CD4-positive, alpha-beta T cell treated with Interferon alpha-2 for 1 hour (primary cell): Measurements from ENCODE around the gene ANKRD2.
"Not testable (repeated sequence)": the region's sequence is repeated elsewhere in the genome, so short reads cannot be mapped to it uniquely, and the experiment has no call there.

Experiments used
- DNase-seq, 2 donors: peaks; one replicate each; pipeline ENCODE4 v3.0.0-alpha.2; 2020 to 2022

Gene ANKRD2

GRCh38 chr10:97546456-97547270 is 25.9 kb upstream of the ANKRD2 start:
- DNase-seq = no peak

DNA sequence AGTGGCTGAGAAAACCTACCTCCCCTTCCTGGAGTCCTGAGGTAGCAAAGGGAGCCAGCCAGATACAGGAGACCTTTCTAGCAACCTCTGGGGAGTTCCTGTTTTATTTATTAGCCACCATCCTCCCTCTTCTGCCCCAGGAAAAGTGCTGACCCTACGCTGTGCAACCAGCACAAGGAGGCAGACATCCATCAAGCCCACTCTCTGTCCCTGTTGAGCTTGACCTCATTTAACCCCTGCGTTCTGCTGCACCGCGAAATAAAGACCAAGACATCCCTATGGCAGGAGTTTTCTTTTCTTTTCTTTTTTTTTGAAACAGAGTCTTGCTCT is 25.3 kb upstream of the ANKRD2 start:
- DNase-seq = no peak

- no peak for DNase-seq
Observed at GRCh38 chr10:97547962-97548361, 24.6 kb upstream of the ANKRD2 start.

DNA sequence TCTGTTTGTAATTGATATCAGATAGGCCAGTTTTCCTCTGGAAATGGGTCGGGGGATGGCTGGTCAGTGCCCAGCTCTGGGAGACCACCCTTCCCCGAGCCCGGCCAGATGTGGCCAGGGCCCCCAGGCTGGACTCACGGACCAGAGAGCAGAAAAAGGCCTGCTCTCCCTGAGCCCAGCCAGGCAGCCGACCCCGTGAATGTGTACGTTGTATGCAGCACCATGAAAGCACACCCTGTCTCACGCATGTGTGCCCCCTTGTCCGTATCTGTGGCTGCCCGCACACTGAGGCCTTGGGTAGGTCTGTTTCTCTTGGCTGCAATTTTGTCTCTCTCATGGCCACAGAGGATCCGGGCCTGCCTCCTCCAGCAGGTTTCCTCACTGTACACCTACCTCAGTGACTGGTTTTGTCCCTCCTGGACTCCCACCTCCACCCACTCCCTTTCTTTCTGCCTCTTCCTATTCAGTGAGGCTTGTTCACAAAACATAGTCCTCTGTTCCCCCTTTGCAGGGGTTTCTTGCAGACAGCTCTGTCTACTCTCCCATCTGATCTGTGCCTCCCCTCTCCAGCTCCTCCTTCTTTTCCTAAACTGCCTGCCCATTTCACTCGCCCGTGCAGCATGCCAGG is 23.6 kb upstream of the ANKRD2 start:
- DNase-seq = no peak

DNA sequence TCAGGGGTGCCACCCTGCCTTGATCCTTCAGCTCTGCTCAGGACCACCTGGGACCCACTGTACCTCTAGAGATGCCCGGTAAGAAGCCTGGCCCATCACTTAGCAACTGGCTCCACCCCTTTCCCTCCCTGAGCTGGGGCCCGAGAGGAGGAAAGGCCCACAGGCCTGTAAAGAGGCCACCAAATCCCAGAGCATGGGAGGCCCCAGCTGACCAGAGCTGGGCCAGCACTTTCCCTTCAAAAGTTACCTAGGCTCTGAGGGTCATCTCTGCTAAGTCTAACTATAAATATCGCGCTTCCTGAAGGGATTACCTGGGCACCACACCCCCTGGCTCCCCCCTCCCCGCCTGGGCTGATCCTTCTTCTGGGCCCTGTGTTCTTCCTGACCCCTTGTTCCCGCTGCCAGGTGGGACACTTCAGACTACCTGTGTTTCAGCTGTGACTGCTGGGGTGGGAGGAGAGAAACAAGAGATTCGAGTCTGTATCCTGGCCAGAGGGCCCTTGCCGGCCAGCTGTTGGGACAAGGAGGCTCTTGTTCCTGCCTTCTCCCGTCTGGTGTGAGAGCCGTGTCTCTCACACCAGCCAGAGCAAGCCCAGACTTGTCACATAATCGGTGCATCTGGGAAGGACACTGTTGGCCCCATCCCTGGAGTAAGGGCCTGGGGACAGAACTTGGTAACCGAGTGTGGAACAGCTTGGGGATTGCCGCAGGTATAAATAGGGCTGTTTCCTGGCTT is 22.8 kb upstream of the ANKRD2 start:
- no peak for DNase-seq

DNA sequence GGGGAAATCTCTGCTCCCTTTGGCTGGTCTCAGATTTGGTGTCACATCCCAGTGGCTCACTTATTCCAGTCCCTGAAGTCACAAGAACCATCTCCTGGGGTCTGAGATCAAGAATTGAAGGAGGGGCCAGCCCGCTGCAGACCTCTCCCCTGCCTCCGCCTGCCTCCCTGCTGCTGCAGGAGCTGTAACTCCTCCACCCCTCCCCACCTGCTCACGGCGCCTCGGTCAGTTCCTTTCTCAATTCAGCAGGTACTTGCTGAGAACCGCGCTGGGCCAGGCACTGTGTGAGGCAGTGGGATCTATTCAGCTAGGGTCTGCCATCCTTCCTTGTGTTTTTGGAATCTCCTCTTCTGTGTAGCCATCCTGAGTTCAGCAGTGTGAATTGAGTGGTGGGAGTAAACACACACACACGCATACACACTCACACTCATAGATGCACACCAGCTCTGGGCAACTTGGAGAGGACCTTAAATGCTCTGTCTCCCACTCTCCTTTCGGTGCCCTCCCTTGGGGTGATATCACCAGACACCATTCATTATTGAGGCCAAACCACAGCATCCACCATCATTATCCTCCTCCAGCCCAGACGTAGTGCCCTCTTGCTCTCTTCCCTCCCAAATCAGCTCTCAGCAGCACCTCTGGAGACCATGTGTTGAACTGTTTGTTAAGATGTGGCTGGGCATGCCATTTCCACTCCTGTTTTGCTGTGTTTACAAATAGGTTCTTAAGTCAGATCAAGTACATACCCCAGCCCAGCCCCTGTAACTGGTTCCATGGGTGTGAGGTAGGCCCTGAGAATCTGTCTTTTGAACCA is 22.0 kb upstream of the ANKRD2 start:
- DNase-seq = no peak

GRCh38 chr10:97551271-97551670 is 21.3 kb upstream of the ANKRD2 start:
- DNase-seq = no peak

- peak; percentile 49 to 65 for DNase-seq
Observed at GRCh38 chr10:97553575-97554031, 19.0 kb upstream of the ANKRD2 start.

DNA sequence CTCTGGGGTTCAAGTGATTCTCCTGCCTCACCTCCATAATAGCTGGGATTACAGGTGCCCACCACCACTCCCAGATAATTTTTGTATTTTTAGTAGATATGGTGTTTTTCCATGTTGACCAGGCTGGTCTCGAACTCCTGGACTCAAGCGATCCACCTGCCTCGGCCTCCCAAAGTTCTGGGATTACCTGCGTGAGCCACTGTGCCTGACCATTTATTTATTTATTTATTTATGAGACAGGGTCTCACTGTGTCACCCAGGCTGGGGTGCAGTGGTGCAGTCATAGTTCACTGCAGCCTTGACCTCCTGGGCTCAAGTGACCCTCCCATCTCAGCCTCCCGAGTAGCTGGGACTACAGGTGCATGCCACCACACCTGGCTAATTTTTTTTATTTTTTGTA is 18.2 kb upstream of the ANKRD2 start:
- not testable (repeated sequence) for DNase-seq

GRCh38 chr10:97555541-97555940 is 17.0 kb upstream of the ANKRD2 start:
- DNase-seq = not testable (repeated sequence)

- not testable (repeated sequence) for DNase-seq
Observed at GRCh38 chr10:97560731-97561381, 11.7 kb upstream of the ANKRD2 start.

- not testable (repeated sequence) for DNase-seq
Observed at GRCh38 chr10:97561386-97562077, 11.0 kb upstream of the ANKRD2 start.

- not testable (repeated sequence) for DNase-seq
Observed at GRCh38 chr10:97562329-97562728, 10.2 kb upstream of the ANKRD2 start.

GRCh38 chr10:97563337-97563736 is 9.2 kb upstream of the ANKRD2 start:
- DNase-seq = no peak

GRCh38 chr10:97564776-97565175 is 7.8 kb upstream of the ANKRD2 start:
- DNase-seq = no peak

DNA sequence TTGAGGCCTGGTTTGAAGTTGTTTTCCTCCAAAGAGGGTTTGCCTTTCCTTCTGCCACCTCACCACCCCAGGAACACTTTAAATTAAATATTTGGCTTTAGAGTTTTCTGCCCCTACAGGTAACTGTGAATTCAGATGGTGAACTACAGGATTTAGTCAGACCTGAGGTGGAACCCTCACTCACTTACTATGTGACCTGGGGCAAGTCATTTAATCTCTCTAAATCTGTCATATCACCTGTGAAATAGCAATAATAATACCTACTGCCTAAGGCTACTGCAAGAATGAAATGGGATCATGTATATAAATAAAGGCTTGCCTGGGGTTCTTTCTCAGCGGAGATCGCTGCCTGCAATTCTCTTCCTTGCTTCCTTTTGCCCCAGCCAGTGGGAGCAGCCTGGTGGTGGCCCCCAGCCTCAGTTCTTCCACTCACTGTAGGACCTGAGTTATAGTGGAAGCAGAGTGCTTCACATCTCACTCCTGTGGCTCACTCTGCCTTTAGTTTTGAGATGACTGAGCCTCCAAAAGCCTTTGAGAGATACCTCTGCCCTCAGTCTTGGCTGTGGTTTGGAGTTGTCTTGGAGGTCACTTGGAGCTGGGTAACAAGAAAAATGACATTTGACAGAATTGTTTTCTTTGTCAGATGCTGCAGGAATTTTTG is 6.1 kb upstream of the ANKRD2 start:
- no peak for DNase-seq

GRCh38 chr10:97567891-97568290 is 4.7 kb upstream of the ANKRD2 start:
- no peak for DNase-seq

DNA sequence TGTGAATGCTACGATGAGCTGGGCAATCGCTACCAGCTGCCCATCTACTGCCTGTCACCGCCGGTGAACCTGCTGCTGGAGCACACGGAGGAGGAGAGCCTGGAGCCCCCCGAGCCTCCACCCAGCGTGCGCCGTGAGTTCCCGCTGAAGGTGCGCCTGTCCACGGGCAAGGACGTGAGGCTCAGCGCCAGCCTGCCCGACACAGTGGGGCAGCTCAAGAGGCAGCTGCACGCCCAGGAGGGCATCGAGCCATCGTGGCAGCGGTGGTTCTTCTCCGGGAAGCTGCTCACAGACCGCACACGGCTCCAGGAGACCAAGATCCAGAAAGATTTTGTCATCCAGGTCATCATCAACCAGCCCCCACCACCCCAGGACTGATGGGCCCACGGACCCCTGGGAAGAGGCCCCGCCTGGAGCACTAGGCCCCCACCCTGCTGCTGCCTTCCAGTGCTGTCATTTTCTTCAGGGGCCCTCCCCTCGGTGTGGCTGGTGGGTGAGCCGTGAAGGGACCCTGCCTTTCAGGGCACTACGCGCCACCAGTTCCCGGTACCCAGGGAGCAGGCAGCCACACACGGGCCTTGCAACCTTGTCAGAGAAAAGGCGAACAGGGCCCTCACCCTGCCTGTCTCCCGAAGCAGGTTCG is 2.3 kb upstream of the ANKRD2 start:
- DNase-seq = no peak

DNA sequence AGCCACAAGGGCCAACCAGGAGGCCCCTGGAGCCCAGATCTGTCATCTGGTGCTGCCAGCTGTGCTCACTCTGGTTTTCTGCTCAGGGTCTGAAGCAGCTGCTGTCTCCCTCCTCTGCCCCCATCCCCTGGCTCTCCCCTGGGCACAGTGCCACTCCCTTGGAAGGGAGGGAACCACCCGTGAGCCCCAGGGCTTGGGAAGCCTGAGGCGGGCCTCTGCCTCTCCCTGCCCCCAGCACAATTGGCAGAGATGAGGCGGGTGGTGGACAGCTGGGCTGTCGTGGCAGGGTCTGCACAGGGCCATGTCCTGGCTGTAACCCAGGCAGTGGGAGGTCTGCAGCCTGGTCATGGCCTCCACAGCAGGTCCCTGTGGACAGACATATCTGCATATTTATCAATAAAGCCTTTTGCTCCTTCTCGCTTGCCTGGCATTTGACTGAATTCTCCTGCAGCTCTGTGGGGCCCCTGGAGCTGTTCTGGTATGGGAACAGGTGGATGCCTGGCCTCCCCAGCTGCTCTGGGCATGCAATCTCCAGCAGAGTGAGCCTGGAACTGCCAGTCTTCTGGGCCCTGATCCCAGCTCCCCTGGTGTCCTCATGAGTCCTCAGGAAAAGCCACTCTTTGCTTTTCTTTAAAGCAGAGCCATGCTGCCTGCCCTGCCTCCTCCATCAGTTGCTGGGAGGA is 1.6 kb upstream of the ANKRD2 start:
- no peak for DNase-seq

DNA sequence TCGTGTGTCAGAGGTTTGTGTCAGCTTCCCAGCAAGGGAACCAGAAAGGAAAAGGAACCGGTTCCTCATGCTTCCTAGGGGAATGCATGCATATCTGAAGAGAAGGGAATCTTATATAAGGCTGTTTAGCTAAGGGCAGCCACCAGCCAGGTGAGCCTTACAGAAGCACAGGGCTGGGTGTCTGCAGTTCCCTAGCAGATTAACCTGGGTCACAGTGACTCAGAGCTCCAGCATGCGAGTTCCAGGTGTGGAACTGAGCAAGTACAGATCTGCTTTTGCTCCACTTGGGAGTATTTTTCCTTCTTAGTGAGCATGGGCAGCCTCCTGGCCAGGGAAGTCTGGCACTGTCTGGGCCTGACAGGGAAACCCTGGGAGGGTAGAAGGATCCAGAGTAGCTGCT is 957 bp upstream of the ANKRD2 start:
- DNase-seq = no peak
